ENCODE results near the gene SH2D3A. TPM values are rescaled to one million over a fixed set of nuclear protein-coding genes. Genes with fewer than 3 reads are reported as not detected.
A peak's percentile ranks its signal among the peaks of the same experiment; 100 is the strongest.

SH2D3A gene
- total RNA-seq, 1 experiment from 2014 or later, result 2.2 TPM

DNA sequence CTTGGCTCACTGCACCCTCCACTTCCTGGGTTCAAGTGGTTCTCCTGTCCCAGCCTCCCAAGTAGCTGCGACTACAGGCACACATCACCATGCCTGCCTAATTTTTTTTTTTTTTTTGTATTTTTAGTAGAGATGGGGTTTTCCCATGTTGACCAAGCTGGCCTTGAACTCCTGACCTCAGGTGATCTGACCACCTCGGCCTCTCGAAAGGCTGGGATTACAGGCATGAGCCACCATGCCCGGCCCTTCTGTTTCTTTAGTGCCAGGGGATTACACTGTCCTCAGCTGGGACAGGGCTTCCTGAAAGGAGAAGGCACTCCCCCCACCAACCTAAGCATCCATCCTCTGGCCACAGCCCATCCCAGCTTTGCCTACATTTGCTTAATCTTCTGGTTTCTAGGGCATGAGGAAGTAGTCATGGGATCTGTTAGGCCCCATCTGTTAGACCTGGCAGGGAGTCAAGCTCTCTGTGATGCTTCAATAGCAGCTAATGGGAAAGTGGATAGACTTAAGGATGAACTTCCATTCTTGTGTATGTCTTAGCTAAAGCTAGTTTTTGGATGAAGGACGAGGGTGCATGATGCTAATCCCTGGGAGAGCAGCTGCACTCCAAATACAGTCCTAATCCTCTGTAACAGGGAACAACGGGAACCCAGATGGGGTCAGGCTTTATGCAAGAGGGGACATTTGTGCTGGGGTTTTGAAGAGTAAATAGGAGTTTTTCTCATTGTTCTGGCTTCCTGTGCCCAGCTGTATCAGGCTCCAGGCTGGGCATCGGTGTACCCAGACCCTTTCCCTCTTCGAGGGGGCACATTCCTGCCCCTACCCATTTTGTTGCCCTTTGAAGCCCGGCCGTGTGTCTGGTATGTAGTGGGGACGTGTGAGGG lies 7.8 kb upstream of the SH2D3A start:
- H3K36me3 ChIP-seq (ENCODE audit: control insufficient read depth, insufficient read depth, low read length), result no peaks in the 10 kb centered on the region
- ATAC-seq (no peak), DNase-seq (ENCODE audit: low read depth, low spot score) (no peak)
- BruUV-seq (replicated peaks), result no TSS peak
- TF ChIP-seq, protein P1, sequence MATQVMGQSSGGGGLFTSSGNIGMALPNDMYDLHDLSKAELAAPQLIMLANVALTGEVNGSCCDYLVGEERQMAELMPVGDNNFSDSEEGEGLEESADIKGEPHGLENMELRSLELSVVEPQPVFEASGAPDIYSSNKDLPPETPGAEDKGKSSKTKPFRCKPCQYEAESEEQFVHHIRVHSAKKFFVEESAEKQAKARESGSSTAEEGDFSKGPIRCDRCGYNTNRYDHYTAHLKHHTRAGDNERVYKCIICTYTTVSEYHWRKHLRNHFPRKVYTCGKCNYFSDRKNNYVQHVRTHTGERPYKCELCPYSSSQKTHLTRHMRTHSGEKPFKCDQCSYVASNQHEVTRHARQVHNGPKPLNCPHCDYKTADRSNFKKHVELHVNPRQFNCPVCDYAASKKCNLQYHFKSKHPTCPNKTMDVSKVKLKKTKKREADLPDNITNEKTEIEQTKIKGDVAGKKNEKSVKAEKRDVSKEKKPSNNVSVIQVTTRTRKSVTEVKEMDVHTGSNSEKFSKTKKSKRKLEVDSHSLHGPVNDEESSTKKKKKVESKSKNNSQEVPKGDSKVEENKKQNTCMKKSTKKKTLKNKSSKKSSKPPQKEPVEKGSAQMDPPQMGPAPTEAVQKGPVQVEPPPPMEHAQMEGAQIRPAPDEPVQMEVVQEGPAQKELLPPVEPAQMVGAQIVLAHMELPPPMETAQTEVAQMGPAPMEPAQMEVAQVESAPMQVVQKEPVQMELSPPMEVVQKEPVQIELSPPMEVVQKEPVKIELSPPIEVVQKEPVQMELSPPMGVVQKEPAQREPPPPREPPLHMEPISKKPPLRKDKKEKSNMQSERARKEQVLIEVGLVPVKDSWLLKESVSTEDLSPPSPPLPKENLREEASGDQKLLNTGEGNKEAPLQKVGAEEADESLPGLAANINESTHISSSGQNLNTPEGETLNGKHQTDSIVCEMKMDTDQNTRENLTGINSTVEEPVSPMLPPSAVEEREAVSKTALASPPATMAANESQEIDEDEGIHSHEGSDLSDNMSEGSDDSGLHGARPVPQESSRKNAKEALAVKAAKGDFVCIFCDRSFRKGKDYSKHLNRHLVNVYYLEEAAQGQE (IDR thresholded peaks at IDR 0.05; ENCODE audit: insufficient read depth in 1 of 2, low read depth in 2 of 2, low read length in 1 of 2), result no peak
- no peak for TF ChIP-seq TCF7L2 (IDR thresholded peaks at IDR 0.05; ENCODE audit: low read depth, low read length)
- no peak for TF ChIP-seq POLR2AphosphoS5 (IDR thresholded peaks at IDR 0.05; ENCODE audit: low read depth, low read length)
- TF ChIP-seq SIN3A (IDR thresholded peaks at IDR 0.05; ENCODE audit: borderline replicate concordance, insufficient read depth, low read depth, low read length), result no peak
- TF ChIP-seq, protein P2, sequence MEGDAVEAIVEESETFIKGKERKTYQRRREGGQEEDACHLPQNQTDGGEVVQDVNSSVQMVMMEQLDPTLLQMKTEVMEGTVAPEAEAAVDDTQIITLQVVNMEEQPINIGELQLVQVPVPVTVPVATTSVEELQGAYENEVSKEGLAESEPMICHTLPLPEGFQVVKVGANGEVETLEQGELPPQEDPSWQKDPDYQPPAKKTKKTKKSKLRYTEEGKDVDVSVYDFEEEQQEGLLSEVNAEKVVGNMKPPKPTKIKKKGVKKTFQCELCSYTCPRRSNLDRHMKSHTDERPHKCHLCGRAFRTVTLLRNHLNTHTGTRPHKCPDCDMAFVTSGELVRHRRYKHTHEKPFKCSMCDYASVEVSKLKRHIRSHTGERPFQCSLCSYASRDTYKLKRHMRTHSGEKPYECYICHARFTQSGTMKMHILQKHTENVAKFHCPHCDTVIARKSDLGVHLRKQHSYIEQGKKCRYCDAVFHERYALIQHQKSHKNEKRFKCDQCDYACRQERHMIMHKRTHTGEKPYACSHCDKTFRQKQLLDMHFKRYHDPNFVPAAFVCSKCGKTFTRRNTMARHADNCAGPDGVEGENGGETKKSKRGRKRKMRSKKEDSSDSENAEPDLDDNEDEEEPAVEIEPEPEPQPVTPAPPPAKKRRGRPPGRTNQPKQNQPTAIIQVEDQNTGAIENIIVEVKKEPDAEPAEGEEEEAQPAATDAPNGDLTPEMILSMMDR (IDR thresholded peaks at IDR 0.05), result no peak
- no peak overlapping the region for H3K27ac ChIP-seq (ENCODE audit: low read length)
- H3K4me3 ChIP-seq (ENCODE audit: low read depth in 2 of 2, low read length in 2 of 2), result no peak overlapping the region
- intact Hi-C loops (cut with micrococcal nuclease; ENCODE audit: unreplicated experiment), result no loop called here
- in situ Hi-C loops (cut with HindIII; ENCODE audit: low pct_unique_long_range_greater_than_20kb, low sequenced_read_pairs), result no loop called here
- ChIA-PET CTCF (interaction anchor here (0.6 kb wide), 2 partner anchors 69 to 114 kb away, joined by 4 to 5 read pairs; no protein-coding TSS in a partner anchor), POLR2A (interaction anchor here (0.6 kb wide), 1 partner anchor 81 kb away, joined by 10 read pairs; no protein-coding TSS in a partner anchor)
- no peaks in the 10 kb centered on the region for H3K27me3 ChIP-seq (ENCODE audit: control insufficient read depth, insufficient read depth, low read length)
- H3K9me3 ChIP-seq (ENCODE audit: control insufficient read depth, insufficient read depth, low read depth, low read length), result no peaks in the 10 kb centered on the region
- H3K4me1 ChIP-seq (ENCODE audit: control insufficient read depth, insufficient read depth, low read length), result no peaks in the 10 kb centered on the region

DNA sequence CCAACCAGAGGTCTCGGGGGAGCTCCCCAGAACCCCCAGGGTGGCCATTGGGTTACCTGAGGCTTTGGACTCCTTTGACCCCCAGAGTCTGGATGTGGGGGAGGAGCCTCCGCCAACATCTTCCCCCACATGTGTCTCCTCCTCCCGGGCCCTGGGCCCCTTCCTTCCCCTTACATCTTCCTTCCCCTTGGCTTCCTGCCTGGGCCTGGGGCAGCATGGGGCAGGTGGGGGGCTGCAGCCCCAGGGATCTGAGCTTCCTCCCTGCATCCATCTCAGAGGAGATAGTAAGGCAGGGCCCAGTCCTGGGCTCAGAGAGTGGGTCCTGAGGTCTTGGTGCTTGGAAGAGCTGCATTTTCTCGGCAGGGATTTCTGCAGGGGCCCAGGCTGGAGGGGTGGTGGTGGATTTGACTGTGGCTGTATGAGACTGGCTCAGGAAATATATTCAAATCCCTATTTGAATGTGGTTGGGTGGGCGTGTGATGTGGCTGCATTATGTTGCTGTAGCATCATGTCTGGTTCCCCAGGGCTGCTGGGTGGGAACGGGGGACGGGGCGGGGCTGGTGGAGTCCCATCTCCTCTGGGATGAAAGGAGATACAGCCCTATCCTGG lies 6.2 kb upstream of the SH2D3A start:
- BruUV-seq (replicated peaks), result no TSS peak

More for the DNA sequence above, 6.2 kb upstream of the SH2D3A start:
- H3K27ac ChIP-seq (ENCODE audit: low read length), result no peak overlapping the region
- H3K36me3 ChIP-seq (ENCODE audit: control insufficient read depth, insufficient read depth, low read length), result no peaks in the 10 kb centered on the region
- POLR2A ChIA-PET, result no interaction called here
- no peak for DNase-seq (ENCODE audit: low read depth, low spot score)
- TF ChIP-seq, protein P2 (IDR thresholded peaks at IDR 0.05), result no peak
- TF ChIP-seq, protein P1 (IDR thresholded peaks at IDR 0.05; ENCODE audit: insufficient read depth in 1 of 2, low read depth in 2 of 2, low read length in 1 of 2), result no peak
- TF ChIP-seq POLR2AphosphoS5 (IDR thresholded peaks at IDR 0.05; ENCODE audit: low read depth, low read length), result no peak
- TF ChIP-seq TCF7L2 (IDR thresholded peaks at IDR 0.05; ENCODE audit: low read depth, low read length), result no peak
- TF ChIP-seq SIN3A (IDR thresholded peaks at IDR 0.05; ENCODE audit: borderline replicate concordance, insufficient read depth, low read depth, low read length), result no peak
- H3K27me3 ChIP-seq (ENCODE audit: control insufficient read depth, insufficient read depth, low read length), result no peaks in the 10 kb centered on the region
- H3K4me1 ChIP-seq (ENCODE audit: control insufficient read depth, insufficient read depth, low read length), result no peaks in the 10 kb centered on the region
- intact Hi-C loops (cut with micrococcal nuclease; ENCODE audit: unreplicated experiment), result no loop called here
- CTCF ChIA-PET, result no interaction called here
- ATAC-seq, result peak; percentile 40; the same call in 1 of the 2 replicates
- H3K9me3 ChIP-seq (ENCODE audit: control insufficient read depth, insufficient read depth, low read depth, low read length), result no peaks in the 10 kb centered on the region
- H3K4me3 ChIP-seq (ENCODE audit: low read depth in 2 of 2, low read length in 2 of 2), result no peak overlapping the region
- in situ Hi-C loops (cut with HindIII; ENCODE audit: low pct_unique_long_range_greater_than_20kb, low sequenced_read_pairs), result no loop called here
